ENCODE measurements around the gene LRRN3.
"Not testable (repeated sequence)": the region's sequence is repeated elsewhere in the genome, so short reads cannot be mapped to it uniquely, and the experiment has no call there.

LRRN3 gene

GRCh38 chr7:111090846-111091245 is at the start of gene LRRN3:
Gene LRRN3 (plus strand): TSS chr7:111091127. CDS start chr7:111122773, 31,646 bp downstream.
- peak; percentile 80 for DNase-seq

GRCh38 chr7:111041577-111041976 is 49.4 kb upstream of the LRRN3 start:
- no peak for DNase-seq

GRCh38 chr7:111042842-111043241 is 48.1 kb upstream of the LRRN3 start:
- DNase-seq, result no peak

- DNase-seq, result no peak
Measured at GRCh38 chr7:111043561-111043960, 47.4 kb upstream of the LRRN3 start.

- DNase-seq, result no peak
Measured at GRCh38 chr7:111045449-111045848, 45.5 kb upstream of the LRRN3 start.

- no peak for DNase-seq
Measured at GRCh38 chr7:111047595-111047994, 43.3 kb upstream of the LRRN3 start.

- no peak for DNase-seq
Measured at GRCh38 chr7:111049971-111050680, 40.8 kb upstream of the LRRN3 start.

GRCh38 chr7:111050875-111051416 is 40.0 kb upstream of the LRRN3 start:
- DNase-seq, result no peak

GRCh38 chr7:111051832-111052231 is 39.1 kb upstream of the LRRN3 start:
- DNase-seq, result no peak

- DNase-seq, result no peak
Measured at GRCh38 chr7:111053035-111053434, 37.9 kb upstream of the LRRN3 start.

- DNase-seq, result no peak
Measured at GRCh38 chr7:111056371-111056770, 34.6 kb upstream of the LRRN3 start.

GRCh38 chr7:111057066-111057465 is 33.9 kb upstream of the LRRN3 start:
- no peak for DNase-seq

GRCh38 chr7:111059833-111060232 is 31.1 kb upstream of the LRRN3 start:
- DNase-seq, result no peak

- no peak for DNase-seq
Measured at GRCh38 chr7:111063166-111063565, 27.8 kb upstream of the LRRN3 start.

- no peak for DNase-seq
Measured at GRCh38 chr7:111067251-111067650, 23.7 kb upstream of the LRRN3 start.

- no peak for DNase-seq
Measured at GRCh38 chr7:111067682-111068081, 23.2 kb upstream of the LRRN3 start.

GRCh38 chr7:111068618-111069017 is 22.3 kb upstream of the LRRN3 start:
- no peak for DNase-seq

- DNase-seq, result no peak
Measured at GRCh38 chr7:111071556-111071955, 19.4 kb upstream of the LRRN3 start.

- DNase-seq, result not testable (repeated sequence)
Measured at GRCh38 chr7:111072658-111073057, 18.3 kb upstream of the LRRN3 start.

- no peak for DNase-seq
Measured at GRCh38 chr7:111074071-111074747, 16.7 kb upstream of the LRRN3 start.

GRCh38 chr7:111074748-111075146 is 16.2 kb upstream of the LRRN3 start:
- no peak for DNase-seq

GRCh38 chr7:111075498-111075897 is 15.4 kb upstream of the LRRN3 start:
- no peak for DNase-seq

GRCh38 chr7:111076205-111076604 is 14.7 kb upstream of the LRRN3 start:
- no peak for DNase-seq

- DNase-seq, result no peak
Measured at GRCh38 chr7:111077001-111077400, 13.9 kb upstream of the LRRN3 start.
